Activated CD4-positive, CD25-positive, alpha-beta regulatory T cell treated with anti-CD3 and anti-CD28 coated beads, Interleukin-2, amount 50 U/mL, for 24 hours (primary cell): ENCODE data around the gene TUBB4B.
A peak's percentile ranks its signal among the peaks of the same experiment; 100 is the strongest.

ENCODE experiments used
- ATAC-seq, 2 donors: fragments of 150-1000 bp; cut with Tn5 transposase; one replicate each; pipeline ENCODE4 v1.10.0; 2021; ENCODE audit warnings: mild to moderate bottlenecking in 1 of 2, moderate library complexity in 1 of 2

Gene TUBB4B

DNA sequence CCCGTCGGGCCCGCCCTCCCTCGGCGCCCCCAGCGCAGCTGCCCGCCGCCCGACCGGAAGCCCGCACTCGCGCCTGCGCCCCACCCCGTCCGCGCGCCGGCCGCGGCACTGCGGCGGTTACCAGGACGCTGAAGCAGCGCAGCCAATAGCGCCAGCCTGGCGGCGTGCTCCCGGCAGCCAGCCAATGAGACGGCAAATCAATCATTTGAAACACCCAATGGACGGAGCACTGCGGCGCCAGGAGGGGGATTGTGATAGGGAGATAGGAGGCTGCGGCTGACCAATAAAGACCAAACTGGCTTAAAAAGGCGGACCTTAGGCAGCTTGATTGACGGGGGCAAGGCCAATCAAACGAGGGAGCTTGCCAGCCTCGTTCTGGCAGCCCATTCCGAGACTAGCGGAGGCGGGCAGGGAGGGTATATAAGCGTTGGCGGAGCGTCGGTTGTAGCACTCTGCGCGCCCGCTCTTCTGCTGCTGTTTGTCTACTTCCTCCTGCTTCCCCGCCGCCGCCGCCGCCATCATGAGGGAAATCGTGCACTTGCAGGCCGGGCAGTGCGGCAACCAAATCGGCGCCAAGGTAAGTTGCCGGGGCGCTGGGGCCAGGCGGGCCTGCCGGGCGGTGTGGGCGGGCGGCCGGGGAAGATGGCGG is at the start of gene TUBB4B:
Gene TUBB4B (plus strand): TSS at position 447 of the 649 bp plus-strand sequence. CDS start 74 bp downstream, at position 521.
- peak; percentile 85 to 86 for ATAC-seq

DNA sequence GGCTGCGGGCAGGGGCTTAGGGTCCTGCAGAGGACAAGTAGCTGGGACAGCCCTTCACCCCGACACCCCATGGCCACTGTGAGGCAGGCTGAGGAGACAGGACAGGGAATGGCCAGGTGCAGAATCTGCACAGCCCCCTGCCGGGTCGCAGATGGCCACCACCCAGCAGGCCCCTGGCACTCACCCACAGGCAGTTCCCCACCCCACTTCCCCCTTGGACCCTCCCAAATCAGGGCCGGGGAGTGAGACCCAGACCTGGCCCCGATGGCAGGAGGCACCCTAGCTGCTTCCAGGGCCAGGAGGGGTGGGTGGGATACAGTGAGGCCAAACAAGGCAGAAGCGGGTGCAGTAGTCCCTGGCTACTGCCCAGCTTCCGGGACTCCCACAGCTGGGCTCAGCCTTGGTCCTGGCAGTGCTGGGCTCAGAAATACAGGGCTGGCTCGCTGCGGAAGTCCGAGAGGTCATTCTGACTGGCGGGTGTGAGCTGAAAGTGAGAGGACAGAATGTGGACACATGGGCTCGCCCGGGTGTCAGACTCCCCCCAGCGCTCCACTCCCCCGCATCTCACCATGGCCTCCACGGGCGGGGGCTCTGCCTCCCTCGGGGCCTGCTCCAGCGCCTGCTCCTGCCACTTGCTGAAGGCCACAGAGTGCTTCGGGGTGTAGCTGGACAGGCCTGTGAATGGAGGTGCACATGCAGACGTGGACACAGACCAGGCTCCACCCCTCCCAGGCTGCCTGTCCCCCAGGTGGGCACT is 49.2 kb upstream of the TUBB4B start:
- ATAC-seq = no peak

DNA sequence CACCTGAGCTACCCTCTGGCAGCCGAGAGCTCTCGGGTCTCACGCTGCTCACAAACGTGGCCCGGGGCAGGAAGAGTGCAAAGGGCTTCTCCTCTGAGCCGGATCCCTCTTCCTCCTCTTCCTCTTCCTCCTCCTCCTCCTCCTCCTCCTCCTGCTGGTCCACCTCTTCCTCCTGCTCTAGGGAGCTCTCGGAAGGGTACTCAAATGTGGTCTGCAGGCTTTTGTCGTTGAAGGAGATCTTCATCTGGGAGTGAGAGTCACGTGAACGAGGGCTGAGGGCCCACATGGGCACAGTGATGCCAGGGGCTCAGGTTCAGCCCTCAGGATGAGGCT is 48.7 kb upstream of the TUBB4B start:
- no peak for ATAC-seq

DNA sequence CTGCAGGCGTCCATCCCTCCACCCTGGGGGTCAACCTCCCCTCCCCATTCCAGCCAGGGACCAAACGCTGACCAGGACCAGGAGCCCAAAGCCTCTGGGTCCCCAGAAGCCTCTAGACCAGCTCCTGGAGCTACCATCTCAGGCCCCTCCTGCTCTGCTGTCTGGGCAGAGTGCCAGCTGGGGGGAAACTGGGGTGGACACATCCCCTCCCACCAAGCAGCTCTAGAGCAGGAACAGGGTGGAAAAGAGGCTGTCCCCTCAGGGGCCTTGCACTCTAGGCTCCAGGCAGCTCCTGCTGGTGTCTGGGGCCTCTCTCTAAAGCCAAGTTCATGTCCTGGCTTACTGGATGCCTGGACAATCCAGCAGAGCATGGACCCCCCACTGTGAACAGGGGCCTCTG is 48.2 kb upstream of the TUBB4B start:
- no peak for ATAC-seq

DNA sequence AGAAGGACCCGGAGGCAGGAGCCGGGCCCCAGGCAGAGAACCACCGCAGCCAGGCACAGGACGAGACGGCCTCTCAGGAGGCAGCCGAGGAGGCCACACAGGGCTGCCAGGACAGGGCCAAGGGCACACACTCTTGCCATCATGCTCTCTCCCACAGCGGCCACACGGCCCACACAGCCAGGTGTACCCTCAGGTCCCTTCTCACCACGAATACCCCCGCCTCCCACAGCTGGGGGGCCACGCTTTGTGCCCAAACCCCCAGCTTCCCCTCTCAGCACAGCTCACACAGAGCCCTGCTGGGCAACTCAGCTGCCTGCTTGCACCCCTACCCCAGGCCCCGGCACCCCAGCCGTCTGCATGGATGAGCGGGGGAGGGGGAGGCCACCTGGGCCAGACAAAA is 47.3 kb upstream of the TUBB4B start:
- ATAC-seq = no peak

DNA sequence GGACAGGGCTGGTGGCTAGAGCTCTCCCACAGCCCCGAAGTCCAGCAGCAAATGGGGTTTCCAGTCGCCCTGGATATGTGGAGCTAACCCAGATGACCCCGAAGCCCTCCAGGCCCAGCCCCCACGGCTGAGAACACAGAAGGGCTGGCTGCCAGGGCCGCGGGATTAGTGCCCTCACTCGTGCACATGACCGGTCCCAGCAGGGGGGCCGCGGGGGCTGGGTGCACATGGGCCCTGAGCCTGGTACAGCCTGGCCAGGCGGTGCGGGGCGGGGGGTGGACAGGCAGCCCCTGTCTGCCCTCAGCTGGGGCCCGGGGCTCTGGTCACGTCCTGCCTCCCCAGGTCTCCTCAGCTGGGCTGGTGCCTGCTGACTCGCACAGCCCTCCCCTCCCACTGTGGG is 46.7 kb upstream of the TUBB4B start:
- ATAC-seq = no peak

DNA sequence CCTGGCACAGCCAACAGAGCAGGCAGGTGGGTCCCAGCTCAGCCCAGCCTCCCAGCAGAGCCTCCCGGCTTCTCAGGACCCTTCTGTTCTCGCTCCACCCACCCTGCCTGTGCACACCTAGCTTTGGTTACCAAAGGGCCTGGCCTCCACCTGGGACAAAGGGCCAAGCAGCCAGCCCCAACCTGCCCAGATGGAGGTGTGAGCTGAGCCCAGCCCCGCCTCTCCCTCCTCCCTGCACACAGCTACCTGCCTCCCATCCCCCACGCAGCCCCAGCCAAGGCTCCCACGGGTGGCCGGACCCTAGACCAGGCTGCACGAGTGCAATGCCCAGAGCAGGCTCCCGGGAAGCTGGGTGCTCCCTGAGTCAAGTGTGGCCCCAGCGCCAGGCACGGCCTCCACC is 46.2 kb upstream of the TUBB4B start:
- ATAC-seq = no peak

DNA sequence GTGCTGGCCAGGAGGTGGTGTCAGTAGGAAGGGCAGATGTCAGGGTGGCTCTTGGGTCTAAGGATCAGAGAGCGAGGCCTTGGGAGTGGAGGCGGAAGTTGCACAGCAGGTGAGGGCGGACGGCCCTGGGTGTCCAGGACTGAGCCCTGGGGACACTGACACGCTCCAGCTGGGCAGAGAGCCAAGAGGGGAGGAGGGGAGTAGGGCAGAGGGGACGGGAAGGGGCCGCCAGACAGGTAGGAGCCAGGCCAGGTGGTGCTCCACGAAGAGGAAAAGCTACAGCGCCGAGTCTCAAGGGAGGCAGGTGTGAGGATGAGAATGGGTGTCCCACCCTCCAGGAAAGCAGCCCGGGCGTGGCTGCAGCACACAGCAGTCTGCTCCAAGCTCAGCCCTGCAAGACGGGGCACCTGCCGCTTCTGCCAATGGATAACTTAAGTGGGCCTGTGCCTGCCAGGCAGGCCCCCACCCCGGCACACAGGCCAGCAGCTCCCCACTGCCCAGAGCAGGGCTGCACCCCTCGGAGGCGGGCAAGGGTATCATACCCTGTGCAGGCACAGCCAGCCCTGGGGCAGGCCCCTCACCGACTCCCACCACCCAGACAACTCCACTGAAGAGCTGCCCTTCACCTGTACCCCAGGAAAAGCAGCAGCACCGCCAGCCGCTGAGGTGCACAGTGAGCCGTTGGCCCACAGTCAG is 45.4 kb upstream of the TUBB4B start:
- no peak for ATAC-seq

DNA sequence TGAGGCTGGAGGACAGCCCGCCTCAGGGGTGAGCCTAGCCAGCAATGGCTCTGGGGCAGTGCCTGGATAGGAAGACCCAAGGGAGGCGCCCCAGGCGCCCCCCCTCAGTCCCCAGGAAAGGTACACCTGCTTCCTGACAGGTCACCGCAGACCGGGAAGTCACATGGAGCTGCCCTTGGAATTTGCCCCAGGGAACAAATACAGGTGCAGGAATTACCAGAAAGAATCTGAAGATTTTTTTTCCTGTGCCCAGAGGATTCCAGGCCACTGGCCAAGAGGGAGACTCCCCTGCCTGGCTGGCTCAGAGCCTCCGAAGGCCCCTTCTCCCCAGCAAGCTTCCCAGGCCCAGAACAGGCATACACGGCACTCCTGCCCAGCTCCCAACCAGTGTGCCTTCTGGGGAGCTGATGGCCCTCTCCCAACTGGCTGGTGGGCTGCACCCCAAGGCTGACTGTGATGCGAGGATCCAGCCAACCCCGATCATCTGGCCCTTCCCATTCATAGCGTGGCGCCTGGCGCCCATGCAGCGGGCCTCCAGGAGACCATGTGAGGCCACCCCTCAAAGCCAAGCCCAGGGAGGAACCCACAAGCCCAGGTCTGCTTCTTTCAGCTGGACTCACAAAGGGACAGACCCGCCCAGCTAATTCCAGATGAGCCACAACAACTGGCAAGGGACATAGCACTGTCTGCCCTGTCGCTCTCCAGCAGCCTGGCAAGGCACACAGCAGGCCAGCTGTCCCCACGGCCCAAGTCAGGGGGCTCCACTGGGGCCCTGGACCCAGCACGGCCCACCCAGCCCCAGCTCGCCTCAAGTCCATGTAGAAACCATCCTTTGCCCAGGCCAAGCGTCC is 42.8 kb upstream of the TUBB4B start:
- no peak for ATAC-seq

DNA sequence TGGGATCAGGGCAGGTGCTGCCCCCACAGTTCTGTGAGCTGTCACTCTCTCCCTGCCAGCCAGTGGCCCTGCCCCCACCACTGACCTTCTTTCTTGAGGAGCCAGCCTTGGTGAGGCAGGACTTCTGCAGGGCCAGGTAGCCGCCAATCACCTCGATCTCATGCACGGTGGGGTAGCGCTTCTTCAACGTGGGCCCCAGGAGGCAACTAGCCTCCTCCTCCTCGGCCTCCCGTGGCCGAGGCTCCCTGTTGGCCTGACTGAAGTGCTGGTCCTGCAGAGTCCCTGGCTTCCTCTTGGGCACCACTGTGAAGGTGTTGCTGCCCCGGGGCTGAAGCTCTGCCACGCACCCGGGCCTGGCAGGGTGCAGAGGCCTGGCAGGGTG is 42.2 kb upstream of the TUBB4B start:
- no peak for ATAC-seq

DNA sequence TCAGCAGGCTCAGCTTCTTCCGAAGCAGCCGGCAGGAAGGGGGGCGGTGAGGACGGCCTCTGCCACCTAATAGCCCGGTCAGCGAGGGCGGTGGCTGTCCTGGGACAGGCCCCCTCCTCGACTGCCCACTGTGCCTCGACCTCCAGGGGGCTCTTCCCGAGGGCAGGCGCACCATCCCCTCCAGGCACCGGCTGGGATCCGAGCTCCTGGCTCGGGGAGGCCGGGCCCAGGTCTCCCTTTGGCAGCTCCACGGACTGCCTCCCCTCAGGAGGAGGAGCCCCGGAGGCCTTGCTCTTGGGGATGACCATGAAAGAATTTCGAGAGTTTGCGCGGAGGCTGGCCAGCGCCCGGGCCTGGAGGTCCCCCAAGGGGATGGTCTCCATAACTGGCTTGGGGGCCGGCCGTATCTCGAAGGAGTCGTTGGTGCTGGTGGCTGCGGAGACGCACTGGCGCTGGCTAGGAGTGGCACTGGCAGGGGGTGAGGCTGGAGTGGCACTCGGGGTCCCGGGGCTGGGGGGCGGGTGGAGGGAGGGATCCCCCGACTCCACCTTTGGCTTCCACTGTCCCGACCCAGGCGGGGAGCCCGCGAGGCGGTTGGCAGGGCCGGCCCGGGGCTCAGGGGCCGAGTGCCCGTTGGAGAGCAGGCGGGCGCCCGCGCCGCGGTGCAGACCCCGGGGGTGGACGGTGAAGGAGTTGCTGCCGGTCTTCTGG is 41.5 kb upstream of the TUBB4B start:
- ATAC-seq = no peak

DNA sequence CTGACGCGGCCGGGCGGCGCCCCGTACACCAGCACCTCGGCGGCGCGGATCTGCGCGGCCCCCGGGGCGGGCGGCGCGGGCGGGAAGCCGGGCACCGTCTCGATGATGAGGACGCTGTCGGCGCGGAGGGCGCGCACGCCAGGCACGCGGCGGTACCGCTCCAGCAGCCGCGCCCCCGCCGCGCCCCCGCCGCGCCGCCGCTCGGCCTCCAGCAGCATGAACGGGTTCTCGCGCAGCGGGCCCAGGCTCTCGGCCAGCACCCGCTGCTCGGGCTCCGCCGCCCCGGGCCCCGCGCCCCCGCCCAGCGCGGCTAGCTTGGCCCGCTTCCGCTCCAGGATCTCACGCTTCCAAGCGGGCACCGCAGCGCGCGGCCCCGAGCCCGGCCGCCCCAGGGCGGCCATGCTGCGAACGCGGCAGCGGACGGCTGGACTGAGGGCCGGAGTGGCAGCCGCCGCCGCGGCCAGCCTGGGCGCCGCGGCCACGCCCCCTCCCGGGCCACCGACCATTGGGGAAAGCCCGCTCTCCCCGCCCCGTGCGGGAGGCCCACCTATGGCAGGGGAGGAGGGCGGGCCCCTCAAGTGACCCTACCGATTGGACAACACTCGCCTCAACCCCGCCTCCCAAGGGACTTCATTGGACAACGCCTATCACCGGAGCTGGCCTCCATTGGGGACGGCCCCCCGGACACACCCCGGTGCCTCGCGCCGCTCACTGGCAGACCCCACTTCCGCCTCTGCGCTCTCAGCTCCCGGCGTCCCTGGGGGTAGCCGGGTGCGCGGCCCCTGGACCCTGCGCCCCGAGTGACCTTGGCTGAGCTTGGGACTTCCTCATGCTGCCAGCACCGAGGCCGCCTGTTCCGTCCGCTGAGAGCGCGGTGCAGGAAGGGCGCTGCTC is 40.5 kb upstream of the TUBB4B start, which contains the start of gene TPRN:
Gene TPRN (minus strand): TSS at position 431 of the 894 bp plus-strand sequence. CDS start 30 bp downstream, at position 401.
- ATAC-seq = peak; percentile 96 to 98

DNA sequence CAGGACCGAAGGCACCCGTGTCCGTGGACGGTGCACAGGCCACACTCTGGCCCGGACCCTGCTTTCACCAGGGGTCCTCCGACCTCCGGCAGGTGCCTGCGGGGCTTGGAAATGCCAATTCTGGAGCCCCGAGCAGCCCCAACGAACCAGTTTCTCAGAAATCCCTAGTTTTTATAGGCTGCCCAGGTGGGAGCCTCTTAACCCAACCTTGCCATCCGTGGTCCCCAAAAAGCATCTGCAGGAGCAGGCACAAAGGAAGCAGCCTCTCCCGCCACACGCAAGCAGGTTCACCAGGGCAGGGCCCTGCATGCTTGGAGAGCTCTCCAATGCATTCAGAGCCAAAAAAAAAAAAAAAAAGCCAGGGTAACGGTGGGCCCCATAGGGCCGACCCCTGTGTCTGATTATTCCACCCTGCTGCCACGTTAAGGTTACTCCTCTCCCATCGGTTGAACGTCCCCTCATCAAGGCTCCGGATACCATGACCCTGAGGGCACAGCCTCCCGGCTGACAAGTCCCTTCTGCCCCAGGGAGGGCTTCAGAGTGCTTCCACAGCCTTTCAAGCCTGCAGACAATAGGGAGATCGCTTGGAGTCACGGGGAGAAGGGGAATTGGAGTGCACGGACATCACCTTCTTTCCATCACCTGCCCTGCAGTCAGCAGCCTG is 39.8 kb upstream of the TUBB4B start:
- no peak for ATAC-seq

DNA sequence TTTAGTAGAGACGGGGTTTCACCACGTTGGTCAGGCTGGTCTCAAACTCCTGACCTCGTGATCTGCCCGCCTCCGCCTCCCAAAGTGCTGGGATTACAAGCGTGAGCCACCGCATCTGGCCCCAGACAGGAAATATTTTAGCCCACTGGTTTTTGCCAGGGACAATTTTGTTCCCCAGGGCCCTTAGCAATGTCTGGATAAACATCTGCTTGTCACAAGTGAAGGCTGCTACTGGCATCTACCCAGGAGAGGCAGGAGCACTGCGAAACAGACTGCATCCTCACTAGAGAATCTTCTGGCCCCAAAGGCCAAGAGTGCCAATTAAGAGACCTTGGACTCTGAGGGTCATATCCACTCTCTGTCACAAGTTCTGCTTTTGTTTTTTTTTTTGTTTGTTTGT is 38.1 kb upstream of the TUBB4B start:
- ATAC-seq = no peak

DNA sequence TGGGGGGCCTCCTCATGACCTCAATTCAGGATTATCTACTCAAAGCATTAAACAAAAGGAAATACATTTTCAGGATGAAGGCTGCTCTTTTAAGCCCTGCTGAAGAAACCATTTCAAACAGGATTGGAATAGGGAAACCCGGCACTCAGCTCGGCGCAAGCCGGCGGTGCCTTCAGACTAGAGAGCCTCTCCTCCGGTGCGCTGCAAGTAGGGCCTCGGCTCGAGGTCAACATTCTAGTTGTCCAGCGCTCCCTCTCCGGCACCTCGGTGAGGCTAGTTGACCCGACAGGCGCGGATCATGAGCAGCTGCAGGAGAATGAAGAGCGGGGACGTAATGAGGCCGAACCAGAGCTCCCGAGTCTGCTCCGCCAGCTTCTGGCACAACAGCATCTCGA is 36.4 kb upstream of the TUBB4B start:
- no peak for ATAC-seq

DNA sequence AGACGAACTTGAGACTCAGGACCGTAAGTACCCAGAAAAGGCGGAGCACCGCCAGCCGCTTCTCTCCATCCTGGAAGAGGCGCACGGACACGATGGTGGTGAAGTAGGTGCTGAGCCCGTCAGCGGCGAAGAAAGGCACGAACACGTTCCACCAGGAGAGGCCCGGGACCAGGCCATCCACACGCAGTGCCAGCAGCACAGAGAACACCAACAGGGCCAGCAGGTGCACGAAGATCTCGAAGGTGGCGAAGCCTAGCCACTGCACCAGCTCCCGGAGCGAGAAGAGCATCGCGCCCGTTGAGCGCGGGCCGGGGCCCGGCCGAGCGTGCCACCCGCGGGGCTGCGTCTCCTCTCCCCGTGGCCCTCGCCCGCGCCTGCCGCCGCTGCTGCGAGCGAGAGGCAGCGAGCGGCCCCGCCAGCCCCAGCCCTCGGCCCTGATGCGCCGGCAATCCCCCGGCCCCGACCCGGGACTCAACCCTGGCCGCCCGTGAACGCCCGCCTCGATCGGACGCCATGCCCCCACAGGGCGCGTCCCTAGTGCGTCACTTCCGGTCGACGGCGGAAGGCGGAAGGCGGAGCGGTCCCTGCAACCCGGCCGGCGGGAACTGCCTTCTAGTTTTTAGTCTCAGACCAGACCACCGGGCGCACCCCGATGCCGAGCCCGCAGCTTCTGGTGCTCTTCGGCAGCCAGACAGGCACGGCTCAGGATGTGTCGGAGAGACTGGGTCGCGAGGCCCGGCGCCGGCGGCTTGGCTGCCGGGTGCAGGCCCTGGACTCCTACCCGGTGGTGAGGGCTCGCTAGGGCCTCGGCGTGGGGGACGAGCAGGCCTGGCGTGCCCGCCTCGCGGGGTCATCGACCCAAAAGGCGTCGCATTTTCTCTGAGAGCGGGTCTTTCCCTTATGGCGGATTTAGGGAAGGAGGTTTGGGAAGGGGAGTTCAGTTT is 35.7 kb upstream of the TUBB4B start, which contains the start of the genes NDOR1 and TMEM203:
Gene NDOR1 (plus strand): TSS at position 575 of the 944 bp plus-strand sequence. CDS start 78 bp downstream, at position 653.
Gene TMEM203 (minus strand): TSS at position 523 of the 944 bp plus-strand sequence. CDS start 234 bp downstream, at position 289.
- peak; percentile 45 to 61 for ATAC-seq

DNA sequence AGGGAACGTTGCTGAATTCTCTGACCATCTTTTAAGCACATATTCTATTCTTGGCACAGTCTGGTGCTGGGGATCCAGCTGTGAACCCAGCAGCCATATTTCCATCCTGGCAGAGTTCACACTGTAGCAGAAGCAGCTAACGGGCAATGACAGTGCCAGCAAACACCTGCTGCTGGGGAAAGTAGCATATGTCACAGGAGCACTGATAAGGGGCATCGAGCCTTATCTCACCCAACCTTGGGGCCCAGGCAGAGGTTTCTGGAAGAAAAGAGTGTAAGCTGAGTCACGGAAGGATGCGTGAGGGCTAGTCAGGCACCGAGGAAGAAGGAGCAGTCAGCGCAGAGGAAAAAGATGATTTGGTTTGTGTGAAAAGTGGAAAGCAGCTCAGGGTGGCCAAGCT is 34.5 kb upstream of the TUBB4B start:
- ATAC-seq = no peak

DNA sequence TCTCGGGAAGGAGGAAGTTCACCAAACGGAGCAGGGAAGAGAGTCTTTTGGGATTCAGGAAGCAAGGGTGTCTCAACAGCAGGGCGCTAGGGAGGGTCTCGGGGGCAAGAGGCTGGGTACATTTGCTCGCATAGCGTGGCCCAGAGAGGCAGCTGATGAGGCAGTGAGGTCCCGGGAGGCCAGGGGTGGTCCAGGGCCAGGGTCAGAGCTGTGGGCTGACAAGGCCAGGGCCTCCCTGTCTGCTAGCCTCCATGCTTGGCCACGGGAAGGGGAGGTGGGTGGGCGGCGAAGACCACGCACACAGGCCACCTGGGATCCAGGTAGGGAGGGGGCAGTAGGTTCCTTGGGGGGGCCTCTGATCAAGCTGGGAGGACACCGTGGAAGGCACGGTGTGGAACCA is 29.6 kb upstream of the TUBB4B start:
- no peak for ATAC-seq

DNA sequence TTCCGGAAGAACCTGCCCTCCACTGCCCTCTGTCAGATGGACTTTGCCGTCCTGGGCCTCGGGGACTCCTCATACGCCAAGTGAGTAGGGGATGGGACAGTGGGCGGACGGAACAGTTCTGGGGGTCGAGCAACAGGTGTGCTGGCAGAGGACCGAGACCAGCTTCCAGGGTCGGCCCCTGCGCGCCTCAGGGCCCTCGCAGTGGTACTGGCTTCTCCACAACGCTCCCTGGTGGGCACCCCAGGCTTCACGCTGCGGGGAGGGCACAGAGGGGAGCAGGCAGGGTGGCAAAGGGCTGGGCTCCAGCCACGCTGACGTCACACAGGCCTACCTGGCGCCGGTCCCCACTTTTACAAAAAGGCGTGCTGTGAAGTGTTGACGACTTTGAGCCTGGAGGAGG is 28.6 kb upstream of the TUBB4B start:
- ATAC-seq = no peak
